IMR-90 (cell line): Measurements from ENCODE around the gene KDELR3. TPM values are rescaled to one million over a fixed set of nuclear protein-coding genes. Genes with fewer than 3 reads are reported as not detected.

Experiments used
- ATAC-seq: fragments of 200-7000 bp; cut with Tn5 transposase; 2 replicates; pipeline ENCODE4 v1.9.1; 2020; ENCODE audit warnings: low read depth, mild to moderate bottlenecking, moderate library complexity
- BruUV-seq: library from RNA; stranded (reverse); fragments of 400-500 nt; replicated peaks from 2 replicates; lab custom pipeline; 2021; lab: Mats Ljungman, UMichigan
- CTCF ChIA-PET: fragments of 300-600 bp; formaldehyde crosslinking; extraction: SDS; loops from one replicate; lab custom pipeline; 2021; ENCODE audit warnings: antibody characterized with exemption; lab: Yijun Ruan, JAX
- POLR2A ChIA-PET: fragments of 300-600 bp; sonication (Branson Sonifier 250); formaldehyde crosslinking; loops from one replicate; lab custom pipeline; 2022; ENCODE audit warnings: antibody characterized with exemption; ENCODE audit not compliant: unreplicated experiment; lab: Charles Lee
- DNase-seq: peaks from one replicate; pipeline ENCODE4 v3.0.0; 2013
- H2AFZ ChIP-seq: replicated peaks from 2 replicates; pipeline ENCODE3; 2013; ENCODE audit warnings: low read length, mild to moderate bottlenecking; ENCODE audit not compliant: poor library complexity
- H2AK5ac ChIP-seq: 2 replicates; pipeline ENCODE4 v1.6.1; 2013; ENCODE audit warnings: low read depth, low read length, inconsistent platforms
- H2AK9ac ChIP-seq: replicated peaks from 2 replicates; pipeline ENCODE3; 2013; ENCODE audit warnings: mild to moderate bottlenecking, low read depth, low read length, moderate library complexity; ENCODE audit not compliant: poor library complexity
- H2BK120ac ChIP-seq: 2 replicates; pipeline ENCODE4 v1.6.1; 2013; ENCODE audit warnings: low read depth, low read length, inconsistent platforms
- H2BK15ac ChIP-seq: 3 replicates; pipeline ENCODE4 v1.6.1; 2013; ENCODE audit warnings: low read depth, low read length, inconsistent platforms
- H2BK20ac ChIP-seq: 2 replicates; pipeline ENCODE4 v1.6.1; 2013; ENCODE audit warnings: low read depth, mild to moderate bottlenecking, inconsistent platforms, low read length, moderate library complexity
- H2BK5ac ChIP-seq: 2 replicates; pipeline ENCODE4 v1.6.1; 2013; ENCODE audit warnings: mild to moderate bottlenecking, low read depth, low read length, inconsistent platforms; ENCODE audit not compliant: poor library complexity, severe bottlenecking
- H3K14ac ChIP-seq: replicated peaks from 2 replicates; pipeline ENCODE4 v1.6.1; 2013; ENCODE audit warnings: low read depth, low read length, inconsistent platforms
- H3K18ac ChIP-seq: 2 replicates; pipeline ENCODE4 v1.6.1; 2013; ENCODE audit warnings: low read depth, low read length, control low read depth
- H3K23ac ChIP-seq: 2 replicates; pipeline ENCODE4 v1.6.1; 2013; ENCODE audit warnings: low read depth, low read length, inconsistent platforms
- H3K27ac ChIP-seq: 2 replicates; pipeline ENCODE4 v1.5.1; 2013; ENCODE audit warnings: mild to moderate bottlenecking, control low read depth, low read length; ENCODE audit not compliant: insufficient read depth
- H3K27me3 ChIP-seq: 2 replicates; pipeline ENCODE4 v1.6.1; 2013; ENCODE audit warnings: low read length; ENCODE audit not compliant: control insufficient read depth, insufficient read depth
- H3K36me3 ChIP-seq: 2 replicates; pipeline ENCODE4 v1.6.1; 2013; ENCODE audit warnings: low read length, mixed read lengths; ENCODE audit not compliant: control insufficient read depth, insufficient read depth
- H3K4ac ChIP-seq: 2 replicates; pipeline ENCODE4 v1.6.1; 2013; ENCODE audit warnings: low read depth, low read length, inconsistent platforms
- H3K4me1 ChIP-seq: 2 replicates; pipeline ENCODE4 v1.6.1; 2013; ENCODE audit warnings: low read length, mixed read lengths; ENCODE audit not compliant: control insufficient read depth, insufficient read depth
- H3K4me2 ChIP-seq: 2 replicates; pipeline ENCODE4 v1.6.1; 2013; ENCODE audit warnings: low read depth, mild to moderate bottlenecking, control low read depth, low read length, moderate library complexity
- H3K4me3 ChIP-seq: 2 replicates; pipeline ENCODE4 v1.5.1; 2013; ENCODE audit warnings: low read depth, mild to moderate bottlenecking, control low read depth, low read length, moderate library complexity; ENCODE audit not compliant: insufficient read depth
- H3K56ac ChIP-seq: 2 replicates; pipeline ENCODE4 v1.6.1; 2013; ENCODE audit warnings: low read length, inconsistent platforms; ENCODE audit not compliant: insufficient read depth; ENCODE audit errors: extremely low read depth
- H3K79me1 ChIP-seq, 2 experiments: 2 replicates each; pipeline ENCODE4 v1.6.1; 2013; ENCODE audit warnings: low read length in 2 of 2, inconsistent platforms in 1 of 2, low read depth in 1 of 2
- H3K9ac ChIP-seq: 2 replicates; pipeline ENCODE4 v1.6.1; 2013; ENCODE audit warnings: low read depth, low read length, control low read depth
- H3K9me1 ChIP-seq: 2 replicates; pipeline ENCODE4 v1.6.1; 2013; ENCODE audit warnings: low read length, inconsistent platforms; ENCODE audit not compliant: insufficient read depth
- H3K9me3 ChIP-seq: 2 replicates; pipeline ENCODE4 v1.6.1; 2013; ENCODE audit warnings: low read length; ENCODE audit not compliant: control insufficient read depth, insufficient read depth
- H4K20me1 ChIP-seq: 2 replicates; pipeline ENCODE4 v1.6.1; 2013; ENCODE audit warnings: low read length, inconsistent platforms; ENCODE audit not compliant: insufficient read depth
- H4K5ac ChIP-seq: 2 replicates; pipeline ENCODE4 v1.6.1; 2013; ENCODE audit warnings: mild to moderate bottlenecking, low read depth, low read length, control low read depth
- H4K8ac ChIP-seq, 2 experiments: 2 replicates each; pipeline ENCODE4 v1.6.1; 2013; ENCODE audit warnings: low read depth in 2 of 2, low read length in 2 of 2, control low read depth in 1 of 2, inconsistent platforms in 1 of 2
- H4K91ac ChIP-seq: 2 replicates; pipeline ENCODE4 v1.6.1; 2013; ENCODE audit warnings: low read depth, low read length, inconsistent platforms; ENCODE audit not compliant: insufficient read depth
- RAD21 ChIP-seq: IDR thresholded peaks from 2 replicates; pipeline ENCODE4 v1.6.1; 2012; ENCODE audit warnings: low read length, improper control_type of control experiment
- WGBS, 2 experiments: methylation state at CpG; one replicate each; pipeline versions ENCODE4 v1.1.5 to v1.1.7; 2013; ENCODE audit warnings: missing lambda C conversion rate in 2 of 2; ENCODE audit not compliant: insufficient read length in 1 of 2; ENCODE audit errors: extremely low coverage in 2 of 2; 5-methylcytosine and 5-hydroxymethylcytosine counted together
- dilution Hi-C: fragments of 300-500 bp; cut with HindIII; formaldehyde crosslinking; loops from one replicate; pipeline ENCODE4 v1.14.3; 2018; ENCODE audit warnings: low sequenced_read_pairs; ENCODE audit not compliant: unreplicated experiment
- in situ Hi-C: fragments of 300-500 bp; cut with MboI; formaldehyde crosslinking; loops from 3 replicates; pipeline ENCODE4 v1.14.3; 2019; ENCODE audit warnings: low sequenced_read_pairs, inconsistent platforms, mixed read lengths
- intact Hi-C: fragments of 100-400 bp; cut with micrococcal nuclease; formaldehyde crosslinking; loops from 2 replicates; pipeline ENCODE4 v1.10.0; 2022
- polyA plus RNA-seq, 3 experiments: library from polyadenylated mRNA; depleted of rRNA; stranded (reverse); fragments of >200 nt; gene quantifications; 2 replicates each; pipeline ENCODE4 v1.2.3, GENCODE V29; 2012; ENCODE audit warnings: low replicate concordance in 1 of 3
- total RNA-seq: library from RNA; depleted of rRNA; stranded (reverse); fragments of >200 nt; gene quantifications from 2 replicates; pipeline ENCODE4 v1.2.3, GENCODE V29; 2012
- TF ChIP-seq, protein P1 (sequence below): fragments of 150-350 bp; IDR thresholded peaks from 2 replicates; pipeline ENCODE4 v1.6.1; 2017; ENCODE audit warnings: mild to moderate bottlenecking, antibody characterized with exemption, low read length, low read depth

Gene KDELR3
- total and polyA plus RNA-seq, 2 of the 4 experiments (the other 2 are of a cell fraction) = 129 to 224 TPM

DNA sequence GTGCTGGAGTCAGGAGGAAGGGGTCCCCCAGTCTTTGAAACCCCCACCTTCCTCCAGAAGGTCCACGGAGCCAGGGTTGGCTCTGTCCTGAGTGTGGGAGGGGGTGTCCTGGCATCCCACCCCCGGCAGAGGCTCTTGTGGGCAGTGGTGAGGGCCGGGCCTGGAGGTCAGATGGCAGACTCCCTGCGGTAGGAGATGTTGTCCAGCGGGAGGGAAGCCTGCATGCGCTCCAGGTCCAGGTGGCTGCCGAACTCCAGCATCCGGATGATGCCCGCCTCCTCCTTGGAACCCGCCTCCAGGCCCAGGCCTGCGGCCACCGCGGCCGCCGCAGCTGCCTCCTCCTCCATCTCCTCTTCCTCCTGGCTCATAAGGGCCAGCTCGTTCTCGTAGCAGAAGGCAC is 41.3 kb upstream of the KDELR3 start:
- no peak overlapping the region for H3K4ac ChIP-seq
- dilution Hi-C loops = no loop called here

More for the DNA sequence above, 41.3 kb upstream of the KDELR3 start:
- Histone ChIP-seq H4K8ac (no peak overlapping the region), H3K27me3 (peaks cover 10% of the 10 kb centered on the region; the same call in 1 of the 2 replicates), H2BK5ac (no peak overlapping the region), H3K4me2 (no peak overlapping the region), H3K36me3 (no peaks in the 10 kb centered on the region), H2AK9ac (no peak overlapping the region), H3K79me1 (no peaks in the 10 kb centered on the region), H3K14ac (no peak overlapping the region), H3K9me1 (no peaks in the 10 kb centered on the region), H3K56ac (no peak overlapping the region), H3K23ac (no peak overlapping the region), H2BK120ac (no peak overlapping the region), H4K5ac (no peak overlapping the region), H2BK15ac (no peak overlapping the region), H3K9me3 (no peaks in the 10 kb centered on the region), H4K91ac (no peak overlapping the region), H3K9ac (no peak overlapping the region), H3K4me3 (no peak overlapping the region), H2AFZ (no peak overlapping the region), H3K27ac (no peak overlapping the region), H3K4me1 (peaks cover 2% of the 10 kb centered on the region; the same call in 1 of the 2 replicates), H4K20me1 (no peaks in the 10 kb centered on the region; the same call in 1 of the 2 replicates), H3K18ac (no peak overlapping the region), H2BK20ac (no peak overlapping the region), H2AK5ac (no peak overlapping the region)
- POLR2A ChIA-PET = no interaction called here
- TF ChIP-seq, protein P1, sequence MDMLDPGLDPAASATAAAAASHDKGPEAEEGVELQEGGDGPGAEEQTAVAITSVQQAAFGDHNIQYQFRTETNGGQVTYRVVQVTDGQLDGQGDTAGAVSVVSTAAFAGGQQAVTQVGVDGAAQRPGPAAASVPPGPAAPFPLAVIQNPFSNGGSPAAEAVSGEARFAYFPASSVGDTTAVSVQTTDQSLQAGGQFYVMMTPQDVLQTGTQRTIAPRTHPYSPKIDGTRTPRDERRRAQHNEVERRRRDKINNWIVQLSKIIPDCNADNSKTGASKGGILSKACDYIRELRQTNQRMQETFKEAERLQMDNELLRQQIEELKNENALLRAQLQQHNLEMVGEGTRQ = no peak
- TF ChIP-seq RAD21 = no peak
- no peak for ATAC-seq
- intact Hi-C loops (no loop called here), in situ Hi-C loops (no loop called here)
- no TSS peak for BruUV-seq
- CTCF ChIA-PET = no interaction called here
- DNase-seq = no peak
- 20% methylated on average over 2 of the region's 17 CpGs; no CpG with 5 or more reads in 1 of the 2 experiments for WGBS, 2 experiments
